Nephron progenitor cell (in vitro differentiated cells): Measurements from ENCODE around the gene ETV3.

Experiments used
- DNase-seq: peaks from one replicate; pipeline ENCODE4 v3.0.0; 2021
- H3K27ac Mint-ChIP-seq: 2 replicates; pipeline ENCODE4 v1.8.0; 2021; ENCODE audit warnings: mild to moderate bottlenecking, moderate library complexity, mixed read lengths
- H3K27me3 Mint-ChIP-seq: 2 replicates; pipeline ENCODE4 v1.8.0; 2021; ENCODE audit warnings: mild to moderate bottlenecking, low read depth, mixed read lengths; ENCODE audit not compliant: poor library complexity
- H3K36me3 Mint-ChIP-seq: 2 replicates; pipeline ENCODE4 v1.8.0; 2021; ENCODE audit warnings: low read depth, mixed read lengths
- H3K4me1 Mint-ChIP-seq: 2 replicates; pipeline ENCODE4 v1.8.0; 2021; ENCODE audit warnings: mixed read lengths
- H3K4me3 Mint-ChIP-seq: 2 replicates; pipeline ENCODE4 v1.8.0; 2021; ENCODE audit warnings: mild to moderate bottlenecking, moderate library complexity, mixed read lengths
- H3K9me3 Mint-ChIP-seq: 2 replicates; pipeline ENCODE4 v1.8.0; 2021; ENCODE audit warnings: mild to moderate bottlenecking, moderate library complexity, mixed read lengths
- CTCF ChIP-seq: fragments of 200-600 bp; sonication (generic); IDR thresholded peaks from 2 replicates; pipeline ENCODE4 v1.5.0; 2021; ENCODE audit warnings: antibody characterized with exemption

The ETV3 gene

GRCh38 chr1:157085421-157085820 lies 52.8 kb downstream of the ETV3 start:
- Mint-ChIP-seq H3K27ac (no peak overlapping the region), H3K36me3 (no peaks in the 10 kb centered on the region), H3K4me1 (peaks cover 4% of the 10 kb centered on the region), H3K4me3 (no peak overlapping the region), H3K27me3 (peaks cover 6% of the 10 kb centered on the region), H3K9me3 (no peaks in the 10 kb centered on the region)
- no peak for DNase-seq
- TF ChIP-seq CTCF, result no peak

- Mint-ChIP-seq H3K9me3 (no peaks in the 10 kb centered on the region), H3K27ac (no peak overlapping the region), H3K36me3 (no peaks in the 10 kb centered on the region), H3K4me3 (no peak overlapping the region), H3K4me1 (no peaks in the 10 kb centered on the region), H3K27me3 (peaks cover 4% of the 10 kb centered on the region)
- no peak for DNase-seq
- TF ChIP-seq CTCF, result no peak
Measured at GRCh38 chr1:157084720-157085119, 53.5 kb downstream of the ETV3 start.

DNA sequence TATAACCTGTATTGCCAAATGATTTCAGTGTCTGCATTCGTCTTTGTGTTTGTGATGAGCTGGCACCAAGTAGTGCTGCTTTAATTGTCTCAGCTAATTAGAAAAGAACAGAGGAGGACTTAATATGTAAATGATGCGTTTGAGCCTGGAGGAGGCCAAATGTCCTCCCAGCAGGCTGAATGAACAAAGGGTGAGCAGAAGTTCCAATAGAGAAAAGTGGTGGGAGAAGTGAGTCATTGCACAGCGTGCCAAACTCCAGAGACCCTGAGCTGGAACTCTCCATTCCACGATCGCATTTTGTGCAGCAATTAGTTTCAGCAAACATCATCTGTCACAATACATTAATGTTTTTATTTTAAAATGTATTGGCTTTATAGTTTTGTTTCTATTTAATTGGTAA lies 56.5 kb downstream of the ETV3 start:
- no peak for DNase-seq
- Mint-ChIP-seq H3K36me3 (no peaks in the 10 kb centered on the region), H3K27ac (no peak overlapping the region), H3K4me1 (no peaks in the 10 kb centered on the region), H3K4me3 (no peak overlapping the region), H3K27me3 (peaks cover 5% of the 10 kb centered on the region), H3K9me3 (no peaks in the 10 kb centered on the region)
- no peak for TF ChIP-seq CTCF

DNA sequence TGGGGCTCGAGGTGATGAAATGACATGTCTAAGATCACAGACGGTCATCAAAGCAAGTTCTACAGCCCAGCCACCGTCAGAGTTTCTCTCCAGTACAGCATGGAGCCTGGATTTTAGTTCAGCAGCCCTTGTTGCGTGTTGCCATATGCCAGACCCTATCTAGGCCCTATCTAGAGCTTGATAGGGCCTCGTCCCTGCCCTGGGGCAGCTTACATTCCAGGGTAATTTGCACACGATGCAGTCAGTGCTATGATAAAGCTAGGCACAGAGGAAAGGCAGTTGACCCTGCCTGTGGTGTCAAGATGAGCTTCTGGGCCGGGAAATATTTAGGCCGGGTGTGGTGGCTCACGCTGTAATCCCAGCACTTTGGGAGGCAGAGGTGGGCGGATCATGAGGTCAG lies 57.5 kb downstream of the ETV3 start:
- Mint-ChIP-seq H3K9me3 (no peaks in the 10 kb centered on the region), H3K36me3 (no peaks in the 10 kb centered on the region), H3K4me3 (no peak overlapping the region), H3K4me1 (no peaks in the 10 kb centered on the region), H3K27me3 (peaks cover 5% of the 10 kb centered on the region), H3K27ac (no peak overlapping the region)
- DNase-seq, result no peak
- no peak for TF ChIP-seq CTCF

DNA sequence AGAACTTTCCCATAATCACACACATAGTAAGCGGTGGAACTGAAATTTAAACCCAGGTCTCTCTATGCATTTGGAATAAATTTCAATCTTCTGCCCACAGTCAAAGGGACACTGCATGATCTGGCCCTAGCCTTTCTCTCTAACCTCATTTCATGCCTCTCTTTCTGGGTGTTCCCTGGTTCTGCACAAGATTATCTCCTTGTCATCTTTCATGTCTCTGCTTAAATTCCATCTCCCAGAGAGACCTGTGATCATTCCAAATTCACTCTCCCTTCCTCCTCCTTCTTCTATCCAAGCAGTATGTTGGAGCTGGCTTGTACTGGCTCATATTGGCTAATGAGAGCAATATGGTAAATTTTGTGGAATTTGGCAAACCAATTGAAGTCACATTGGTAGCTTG lies 60.8 kb downstream of the ETV3 start:
- no peak for DNase-seq

More for the DNA sequence above, 60.8 kb downstream of the ETV3 start:
- TF ChIP-seq CTCF, result no peak
- Mint-ChIP-seq H3K9me3 (no peaks in the 10 kb centered on the region), H3K4me3 (no peak overlapping the region), H3K36me3 (no peaks in the 10 kb centered on the region), H3K27ac (no peak overlapping the region), H3K4me1 (no peaks in the 10 kb centered on the region), H3K27me3 (peaks cover 14% of the 10 kb centered on the region)
